Femur (tissue), 1 donor: ENCODE measurements around the gene STAT5B.

Source experiments
- DNase-seq: peaks from one replicate; pipeline ENCODE4 v3.0.0-alpha.2; 2017

Gene STAT5B

GRCh38 chr17:42169351-42169750, 106.8 kb downstream of the STAT5B start:
- DNase-seq, result no peak

- no peak for DNase-seq
Observed at GRCh38 chr17:42167807-42168206, 108.4 kb downstream of the STAT5B start.

GRCh38 chr17:42166196-42166763, 109.9 kb downstream of the STAT5B start:
- DNase-seq, result no peak

- DNase-seq, result no peak
Observed at GRCh38 chr17:42165751-42166150, 110.4 kb downstream of the STAT5B start.

GRCh38 chr17:42163696-42164407, 112.3 kb downstream of the STAT5B start:
- DNase-seq, result no peak

GRCh38 chr17:42163113-42163512, 113.1 kb downstream of the STAT5B start:
- no peak for DNase-seq

GRCh38 chr17:42160531-42160910, 115.7 kb downstream of the STAT5B start:
- DNase-seq, result no peak

GRCh38 chr17:42159796-42160530, 116.2 kb downstream of the STAT5B start:
- DNase-seq, result no peak

GRCh38 chr17:42155614-42156045, 120.6 kb downstream of the STAT5B start:
- no peak for DNase-seq

GRCh38 chr17:42153919-42154742, 122.1 kb downstream of the STAT5B start:
- no peak for DNase-seq
